ENCODE data around the gene ATL3. TPM values are rescaled to one million over a fixed set of nuclear protein-coding genes. Genes with fewer than 3 reads are reported as not detected.
"Not testable (repeated sequence)": the region's sequence is repeated elsewhere in the genome, so short reads cannot be mapped to it uniquely, and the experiment has no call there.

The ATL3 gene
- total RNA-seq, 3 donors from 2014 or later: 47.5 to 87.9 (median 61.5) TPM

DNA sequence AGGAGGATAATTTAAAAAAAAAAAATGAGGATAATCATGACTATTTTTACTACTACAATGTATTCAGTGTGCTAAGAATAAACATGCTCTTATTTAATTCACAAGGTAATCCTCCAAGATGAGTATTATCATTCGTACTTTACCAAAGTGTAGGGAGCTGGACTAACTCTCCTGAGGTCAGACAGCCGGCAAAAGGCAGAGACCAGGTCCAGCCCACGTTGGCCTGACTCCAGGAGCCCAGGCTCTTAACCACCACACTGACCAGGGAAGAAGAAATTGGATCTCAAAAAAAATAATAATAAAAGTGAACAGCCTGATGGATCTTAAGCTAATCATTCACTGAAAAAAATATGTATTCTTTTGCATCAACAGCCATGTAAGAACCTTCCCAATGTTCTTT, 82.2 kb downstream of the ATL3 start:
- no peaks in the 10 kb centered on the region for H3K9me3 ChIP-seq
- ATAC-seq (no peak), DNase-seq (no peak)
- H3K36me3 ChIP-seq (ENCODE audit: low read depth): no peaks in the 10 kb centered on the region
- intact Hi-C loops (cut with DNase I, micrococcal nuclease): no loop called here
- no peak overlapping the region for H3K4me3 ChIP-seq
- TF ChIP-seq CTCF (IDR thresholded peaks at IDR 0.05): no peak
- no peaks in the 10 kb centered on the region for H3K4me1 ChIP-seq (ENCODE audit: low read depth)

DNA sequence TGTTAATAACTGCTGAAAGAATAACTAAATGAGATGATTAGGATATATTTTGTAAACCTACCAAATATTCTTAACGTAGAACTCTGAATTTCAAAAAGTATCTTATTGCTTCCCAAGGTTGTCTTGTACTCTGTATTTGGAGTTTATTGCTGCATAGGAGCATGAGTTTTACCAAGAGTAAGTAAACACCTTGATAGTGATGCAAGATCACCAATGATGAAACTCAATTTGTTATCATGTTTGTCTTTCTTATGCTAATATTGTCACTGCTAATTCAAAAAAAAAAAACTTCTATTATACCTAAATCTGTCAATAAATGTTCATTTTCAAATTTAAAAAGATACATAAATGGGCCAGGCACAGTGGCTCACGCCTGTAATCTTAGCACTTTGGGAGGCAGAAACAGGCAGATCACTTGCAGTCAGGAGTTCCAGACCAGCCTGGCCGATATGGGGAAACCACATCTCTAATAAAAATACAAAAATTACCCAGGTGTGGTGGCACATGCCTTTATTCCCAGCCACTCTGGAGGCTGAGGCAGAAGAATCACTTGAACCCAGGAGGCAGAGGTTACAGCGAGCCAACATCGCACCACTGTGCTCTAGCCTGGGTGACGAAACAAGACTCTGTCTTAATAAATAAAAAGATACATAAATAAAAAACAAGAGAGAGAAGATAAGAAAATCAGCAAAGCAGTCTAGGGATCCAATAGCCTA, 84.6 kb downstream of the ATL3 start:
- no peak for ATAC-seq
- H3K4me3 ChIP-seq: no peak overlapping the region
- no peaks in the 10 kb centered on the region for H3K4me1 ChIP-seq (ENCODE audit: low read depth)
- peaks cover 5% of the 10 kb centered on the region for H3K9me3 ChIP-seq
- no peaks in the 10 kb centered on the region for H3K36me3 ChIP-seq (ENCODE audit: low read depth)
- intact Hi-C loops (cut with DNase I, micrococcal nuclease): no loop called here
- no peak for TF ChIP-seq CTCF (IDR thresholded peaks at IDR 0.05)
- DNase-seq: no peak

GRCh38 chr11:63583357-63583677, 87.9 kb downstream of the ATL3 start:
- ATAC-seq (no peak), DNase-seq (no peak)
- Histone ChIP-seq H3K4me1 (ENCODE audit: low read depth) (no peaks in the 10 kb centered on the region), H3K4me3 (no peak overlapping the region), H3K9me3 (peaks cover 22% of the 10 kb centered on the region), H3K36me3 (ENCODE audit: low read depth) (no peaks in the 10 kb centered on the region)
- intact Hi-C loops (cut with DNase I, micrococcal nuclease): no loop called here
- TF ChIP-seq CTCF (IDR thresholded peaks at IDR 0.05): no peak

GRCh38 chr11:63581224-63581623, 90.0 kb downstream of the ATL3 start:
- intact Hi-C loops (cut with DNase I, micrococcal nuclease); H3K4me1 ChIP-seq (ENCODE audit: low read depth); H3K4me3 ChIP-seq; H3K36me3 ChIP-seq (ENCODE audit: low read depth); DNase-seq; ATAC-seq: not testable (repeated sequence)
- peaks cover 22% of the 10 kb centered on the region for H3K9me3 ChIP-seq

- ATAC-seq; DNase-seq; H3K4me3 ChIP-seq; H3K36me3 ChIP-seq (ENCODE audit: low read depth); intact Hi-C loops (cut with DNase I, micrococcal nuclease); H3K4me1 ChIP-seq (ENCODE audit: low read depth): not testable (repeated sequence)
- peaks cover 22% of the 10 kb centered on the region for H3K9me3 ChIP-seq
These were observed 92.3 kb downstream of the ATL3 start for GRCh38 chr11:63578882-63579281.

DNA sequence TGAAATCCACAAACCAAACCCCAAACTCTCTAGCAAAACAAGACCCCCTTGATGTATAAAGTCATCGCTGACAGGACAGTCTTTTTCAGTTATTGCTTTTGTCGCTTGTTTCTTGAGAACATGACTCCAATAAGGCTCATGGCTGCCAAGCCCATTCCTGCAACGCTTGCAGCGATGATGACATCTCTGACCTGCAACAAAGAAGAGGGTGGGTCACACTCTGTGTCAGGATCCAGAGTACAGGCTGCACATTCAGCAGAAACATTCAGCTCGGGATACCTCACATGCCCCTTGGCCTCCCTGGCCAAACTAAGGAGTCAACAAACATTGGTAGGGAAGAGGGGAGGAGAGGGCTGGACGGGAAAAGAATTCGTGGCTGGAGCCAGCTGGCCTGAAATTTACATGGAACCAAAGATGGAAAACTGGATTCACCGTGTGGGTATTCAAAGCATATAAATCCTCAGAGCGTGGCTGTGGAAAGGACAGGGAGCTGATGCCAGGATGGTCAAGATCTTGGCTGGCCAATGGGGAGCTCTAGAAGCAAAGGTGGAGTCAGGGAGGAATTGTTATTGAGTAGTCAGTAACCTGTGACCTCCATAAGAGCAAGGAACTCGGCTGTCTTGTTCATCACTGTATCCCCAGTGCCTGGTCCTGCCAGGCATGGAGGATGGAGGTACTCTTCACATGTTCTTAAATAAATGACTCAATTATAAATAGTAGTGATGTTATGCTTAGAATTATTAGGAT, 96.1 kb downstream of the ATL3 start:
- ATAC-seq: peak; percentile 71
- Histone ChIP-seq H3K4me3 (no peak overlapping the region), H3K9me3 (peaks cover 3% of the 10 kb centered on the region), H3K4me1 (ENCODE audit: low read depth) (no peaks in the 10 kb centered on the region), H3K36me3 (ENCODE audit: low read depth) (no peaks in the 10 kb centered on the region)
- intact Hi-C loops (cut with DNase I, micrococcal nuclease): no loop called here
- peak in 2 of 3 donors; percentile 49 to 50 for DNase-seq
- TF ChIP-seq CTCF (IDR thresholded peaks at IDR 0.05): no peak

Other genes starting within 250 kb of the ATL3 start
- gene PLAAT5, start 180.2 kb downstream of the ATL3 start, total RNA-seq: 1 to 10 TPM in 2 of 3 donors, under 1 TPM in 1; 0.20 to 5.6 (median 1.3) TPM
- gene LGALS12, start 165.3 kb downstream of the ATL3 start, total RNA-seq: under 1 TPM; 0.26 to 0.32 (median 0.29) TPM
- gene PLAAT4, start 134.6 kb downstream of the ATL3 start, total RNA-seq: 10 to 100 TPM; 57.0 to 99.0 (median 96.7) TPM
- gene PLAAT2, start 108.0 kb downstream of the ATL3 start, total RNA-seq: 100 to 1,000 TPM in 1 of 3 donors, 10 to 100 TPM in 2; 44.3 to 238 (median 62.8) TPM
- 10 to 100 TPM; 15.1 to 58.5 (median 26.7) TPM for gene PLAAT3, start 56.9 kb downstream of the ATL3 start, total RNA-seq
- 100 to 1,000 TPM; 111 to 129 (median 115) TPM for gene RTN3, start 10.1 kb upstream of the ATL3 start, total RNA-seq
- gene ZFTA, start 97.4 kb upstream of the ATL3 start, total RNA-seq: 10 to 100 TPM in 1 of 3 donors, 1 to 10 TPM in 2; 4.8 to 27.1 (median 5.4) TPM
- 10 to 100 TPM in 1 of 3 donors, 1 to 10 TPM in 2; 5.8 to 22.3 (median 7.0) TPM for gene SPINDOC, start 142.1 kb upstream of the ATL3 start, total RNA-seq
- gene MARK2, start 167.7 kb upstream of the ATL3 start, total RNA-seq: 100 to 1,000 TPM in 1 of 3 donors, 10 to 100 TPM in 2; 71.9 to 111 (median 94.5) TPM
- gene RCOR2, start 245.8 kb upstream of the ATL3 start, total RNA-seq: 1 to 10 TPM; 1.2 to 3.7 (median 1.6) TPM